Endothelial cell of umbilical vein (primary cell): ENCODE measurements around the gene ITIH4. TPM values are rescaled to one million over a fixed set of nuclear protein-coding genes. Genes with fewer than 3 reads are reported as not detected.

Experiments
- BruUV-seq: library from RNA; stranded (reverse); fragments of 400-500 nt; replicated peaks from 2 replicates; lab custom pipeline; 2021; lab: Mats Ljungman, UMichigan
- CTCF ChIA-PET: fragments of 300-600, 350-600 bp; sonication (Branson Sonifier 250); formaldehyde crosslinking; loops from one replicate; lab custom pipeline; 2021; ENCODE audit warnings: antibody characterized with exemption, inconsistent platforms; lab: Charles Lee
- POLR2A ChIA-PET: fragments of 300-600, 350-600 bp; sonication (Branson Sonifier 250); formaldehyde crosslinking; loops from one replicate; lab custom pipeline; 2021; ENCODE audit warnings: antibody characterized with exemption, inconsistent platforms; lab: Charles Lee
- DNase-seq: peaks from one replicate; pipeline ENCODE4 v3.0.0-alpha.2; 2011; ENCODE audit warnings: low read depth, low spot score
- FAIRE-seq: peaks from 2 replicates; lab custom pipeline; 2011; peaks lifted over from hg19 to GRCh38; lab: Jason Lieb, UNC
- H2AFZ ChIP-seq: 2 replicates; pipeline ENCODE4 v1.6.0; 2012; ENCODE audit warnings: low read depth, low read length, control low read depth, inconsistent platforms
- H3K27ac ChIP-seq: 2 replicates; pipeline ENCODE4 v1.5.1; 2011; ENCODE audit warnings: low read depth, mild to moderate bottlenecking, control low read depth, low read length, moderate library complexity; ENCODE audit not compliant: insufficient read depth
- H3K27me3 ChIP-seq, 2 experiments: 2 replicates each; pipeline versions ENCODE4 v1.6.0 to v1.6.1; 2011; ENCODE audit warnings: low read length in 2 of 2, mixed read lengths in 1 of 2; ENCODE audit not compliant: control insufficient read depth in 2 of 2, insufficient read depth in 2 of 2
- H3K36me3 ChIP-seq, 2 experiments: 2 replicates in 1 of 2; 3 replicates in 1 of 2; pipeline ENCODE4 v1.5.1; 2011; ENCODE audit warnings: low read length in 2 of 2, mild to moderate bottlenecking in 1 of 2, moderate library complexity in 1 of 2; ENCODE audit not compliant: control insufficient read depth in 2 of 2, insufficient read depth in 2 of 2; ENCODE audit errors: extremely low read depth in 1 of 2
- H3K4me1 ChIP-seq: 3 replicates; pipeline ENCODE4 v1.5.1; 2011; ENCODE audit warnings: mild to moderate bottlenecking, low read length; ENCODE audit not compliant: control insufficient read depth, insufficient read depth; ENCODE audit errors: extremely low read depth
- H3K4me2 ChIP-seq: 2 replicates; pipeline ENCODE4 v1.6.1; 2011; ENCODE audit warnings: low read length, control low read depth, mixed read lengths; ENCODE audit not compliant: insufficient read depth
- H3K4me3 ChIP-seq, 3 experiments: fragments of 200-600 bp in 1 of 3; sonication (generic), shearing (Covaris generic) in 1 of 3; replicated peaks in 1 of 3; 2 replicates each; pipeline ENCODE4 v1.5.1; 2011 to 2016; ENCODE audit warnings: control low read depth in 3 of 3, low read length in 3 of 3, mild to moderate bottlenecking in 2 of 3, inconsistent platforms in 1 of 3, low read depth in 1 of 3, moderate library complexity in 1 of 3; ENCODE audit not compliant: insufficient read depth in 1 of 3
- H3K79me2 ChIP-seq: 2 replicates; pipeline ENCODE4 v1.6.0; 2012; ENCODE audit warnings: low read length, inconsistent platforms; ENCODE audit not compliant: control insufficient read depth, insufficient read depth
- H3K9ac ChIP-seq: replicated peaks from 2 replicates; pipeline ENCODE3; 2011; ENCODE audit warnings: low read length, control low read depth; ENCODE audit not compliant: insufficient read depth; ENCODE audit errors: extremely low read depth
- H3K9me1 ChIP-seq: replicated peaks from 3 replicates; pipeline ENCODE4 v1.6.0; 2011; ENCODE audit warnings: mild to moderate bottlenecking, low read length; ENCODE audit not compliant: control insufficient read depth, insufficient read depth; ENCODE audit errors: extremely low read depth
- H3K9me3 ChIP-seq: replicated peaks from 2 replicates; pipeline ENCODE4 v1.5.1; 2012; ENCODE audit warnings: low read length, inconsistent platforms; ENCODE audit not compliant: control insufficient read depth, insufficient read depth
- H4K20me1 ChIP-seq: replicated peaks from 2 replicates; pipeline ENCODE3; 2011; ENCODE audit warnings: mild to moderate bottlenecking, low read length; ENCODE audit not compliant: control insufficient read depth, insufficient read depth; ENCODE audit errors: extremely low read depth
- EZH2 ChIP-seq: IDR thresholded peaks from 2 replicates; pipeline ENCODE4 v1.6.1; 2012; ENCODE audit warnings: borderline replicate concordance, low read depth, mild to moderate bottlenecking, moderate library complexity, low read length, inconsistent platforms; ENCODE audit not compliant: severe bottlenecking
- FOS ChIP-seq: IDR thresholded peaks from 2 replicates; pipeline ENCODE4 v1.6.1; 2011; ENCODE audit warnings: mild to moderate bottlenecking, low read length, moderate library complexity, borderline replicate concordance; ENCODE audit not compliant: insufficient read depth
- GATA2 ChIP-seq: IDR thresholded peaks from 2 replicates; pipeline ENCODE4 v1.7.0; 2011; ENCODE audit warnings: low read depth, mild to moderate bottlenecking, moderate library complexity, mixed read lengths, low read length; ENCODE audit not compliant: insufficient read length, insufficient read depth
- JUN ChIP-seq: IDR thresholded peaks from 2 replicates; pipeline ENCODE4 v1.6.1; 2011; ENCODE audit warnings: borderline replicate concordance, low read depth; ENCODE audit not compliant: insufficient read length, insufficient read depth
- MYC ChIP-seq: IDR thresholded peaks from one replicate; pipeline ENCODE4 v1.6.1; 2011; ENCODE audit warnings: mild to moderate bottlenecking, low read depth, low read length
- POLR2A ChIP-seq: IDR thresholded peaks from 2 replicates; pipeline ENCODE4 v1.6.1; 2012; ENCODE audit warnings: low read depth, mild to moderate bottlenecking, control low read depth, low read length
- POLR2AphosphoS5 ChIP-seq: IDR thresholded peaks from 2 replicates; pipeline ENCODE4 v1.6.1; 2012; ENCODE audit warnings: low read depth, mild to moderate bottlenecking, control low read depth, low read length, moderate library complexity; ENCODE audit not compliant: insufficient read depth
- dilution Hi-C: fragments of 300-500 bp; cut with MboI; formaldehyde crosslinking; loops from one replicate; pipeline ENCODE4 v1.15.0; 2019; ENCODE audit warnings: low sequenced_read_pairs; ENCODE audit not compliant: extremely low pct_ligation_motif_present
- intact Hi-C: fragments of 100-400 bp; cut with micrococcal nuclease; formaldehyde crosslinking; loops from one replicate; pipeline ENCODE4 v1.10.0; 2022
- polyA plus RNA-seq, 4 experiments: library from polyadenylated mRNA; depleted of rRNA in 3 of 4; stranded (reverse) in 3 of 4; unstranded in 1 of 4; fragments of >200 nt; gene quantifications; 2 replicates each; pipeline versions ENCODE4 v1.2.1 to v1.2.3, GENCODE V29; 2011 to 2012; ENCODE audit warnings: missing spikeins in 1 of 4
- total RNA-seq: library from RNA; stranded (reverse); gene quantifications from 2 replicates; pipeline ENCODE4 v1.2.3, GENCODE V29; 2021
- TF ChIP-seq, protein P1 (sequence below): IDR thresholded peaks from 2 replicates; pipeline ENCODE4 v1.6.1; 2011; ENCODE audit not compliant: insufficient read depth, insufficient read length
- TF ChIP-seq, protein P2 (sequence below), 2 donors: IDR thresholded peaks; 1 replicate in 1 of 2; 2 replicates in 1 of 2; pipeline ENCODE4 v1.5.1; 2011; ENCODE audit warnings: low read length in 2 of 2, mild to moderate bottlenecking in 2 of 2, moderate library complexity in 2 of 2, control low read depth in 1 of 2, inconsistent platforms in 1 of 2, low read depth in 1 of 2; ENCODE audit not compliant: insufficient read depth in 1 of 2; ENCODE audit errors: extremely low read depth in 1 of 2

Gene ITIH4
- total and polyA plus RNA-seq, 2 donors (not counting 3 experiments of a cell fraction or from before 2014, with no cell fraction given) = 0.17 to 2.4 TPM

GRCh38 chr3:52788890-52789745 lies 41.4 kb downstream of the ITIH4 start:
- TF ChIP-seq EZH2 = no peak
- TF ChIP-seq, protein P1, sequence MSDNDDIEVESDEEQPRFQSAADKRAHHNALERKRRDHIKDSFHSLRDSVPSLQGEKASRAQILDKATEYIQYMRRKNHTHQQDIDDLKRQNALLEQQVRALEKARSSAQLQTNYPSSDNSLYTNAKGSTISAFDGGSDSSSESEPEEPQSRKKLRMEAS = no peak
- TF ChIP-seq JUN = no peak
- TF ChIP-seq, protein P2, sequence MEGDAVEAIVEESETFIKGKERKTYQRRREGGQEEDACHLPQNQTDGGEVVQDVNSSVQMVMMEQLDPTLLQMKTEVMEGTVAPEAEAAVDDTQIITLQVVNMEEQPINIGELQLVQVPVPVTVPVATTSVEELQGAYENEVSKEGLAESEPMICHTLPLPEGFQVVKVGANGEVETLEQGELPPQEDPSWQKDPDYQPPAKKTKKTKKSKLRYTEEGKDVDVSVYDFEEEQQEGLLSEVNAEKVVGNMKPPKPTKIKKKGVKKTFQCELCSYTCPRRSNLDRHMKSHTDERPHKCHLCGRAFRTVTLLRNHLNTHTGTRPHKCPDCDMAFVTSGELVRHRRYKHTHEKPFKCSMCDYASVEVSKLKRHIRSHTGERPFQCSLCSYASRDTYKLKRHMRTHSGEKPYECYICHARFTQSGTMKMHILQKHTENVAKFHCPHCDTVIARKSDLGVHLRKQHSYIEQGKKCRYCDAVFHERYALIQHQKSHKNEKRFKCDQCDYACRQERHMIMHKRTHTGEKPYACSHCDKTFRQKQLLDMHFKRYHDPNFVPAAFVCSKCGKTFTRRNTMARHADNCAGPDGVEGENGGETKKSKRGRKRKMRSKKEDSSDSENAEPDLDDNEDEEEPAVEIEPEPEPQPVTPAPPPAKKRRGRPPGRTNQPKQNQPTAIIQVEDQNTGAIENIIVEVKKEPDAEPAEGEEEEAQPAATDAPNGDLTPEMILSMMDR (IDR thresholded peaks at IDR 0.05; ENCODE audit: extremely low read depth in 1 of 2, insufficient read depth in 1 of 2, low read depth in 1 of 2, low read length in 2 of 2) = no peak
- TF ChIP-seq FOS = no peak
- TF ChIP-seq GATA2 = no peak
- TF ChIP-seq POLR2A = no peak
- TF ChIP-seq MYC = no peak
- TF ChIP-seq POLR2AphosphoS5 = no peak
- no peaks in the 10 kb centered on the region for H3K27me3 ChIP-seq
- no peaks in the 10 kb centered on the region for H3K9me3 ChIP-seq
- H3K9ac ChIP-seq = no peak overlapping the region
- FAIRE-seq = no peak
- H3K4me1 ChIP-seq = no peaks in the 10 kb centered on the region
- no TSS peak for BruUV-seq
- POLR2A ChIA-PET = no interaction called here
- H3K79me2 ChIP-seq = no peaks in the 10 kb centered on the region
- H3K4me2 ChIP-seq = no peak overlapping the region
- CTCF ChIA-PET = interaction anchor here (1.4 kb wide), 1 partner anchor 10 kb away, joined by 3 read pairs; no protein-coding TSS in a partner anchor
- H3K9me1 ChIP-seq = no peaks in the 10 kb centered on the region
- H3K4me3 ChIP-seq = no peak overlapping the region
- H2AFZ ChIP-seq = no peak overlapping the region
- H3K36me3 ChIP-seq = no peaks in the 10 kb centered on the region
- H3K27ac ChIP-seq = no peak overlapping the region
- no peaks in the 10 kb centered on the region for H4K20me1 ChIP-seq
- dilution Hi-C loops (no loop called here), intact Hi-C loops (no loop called here)
- DNase-seq = no peak
